NCI-H748 treated with DMSO at 0.1 percent for 48 hours (cell line): Measurements from ENCODE around the gene COL4A1.

Source experiments
- DNase-seq: peaks from one replicate; lab custom pipeline; 2025; lab: John Stamatoyannopoulos, UW

The COL4A1 gene

GRCh38 chr13:110257408-110257807 lies 49.5 kb downstream of the COL4A1 start:
- DNase-seq: no peak

DNA sequence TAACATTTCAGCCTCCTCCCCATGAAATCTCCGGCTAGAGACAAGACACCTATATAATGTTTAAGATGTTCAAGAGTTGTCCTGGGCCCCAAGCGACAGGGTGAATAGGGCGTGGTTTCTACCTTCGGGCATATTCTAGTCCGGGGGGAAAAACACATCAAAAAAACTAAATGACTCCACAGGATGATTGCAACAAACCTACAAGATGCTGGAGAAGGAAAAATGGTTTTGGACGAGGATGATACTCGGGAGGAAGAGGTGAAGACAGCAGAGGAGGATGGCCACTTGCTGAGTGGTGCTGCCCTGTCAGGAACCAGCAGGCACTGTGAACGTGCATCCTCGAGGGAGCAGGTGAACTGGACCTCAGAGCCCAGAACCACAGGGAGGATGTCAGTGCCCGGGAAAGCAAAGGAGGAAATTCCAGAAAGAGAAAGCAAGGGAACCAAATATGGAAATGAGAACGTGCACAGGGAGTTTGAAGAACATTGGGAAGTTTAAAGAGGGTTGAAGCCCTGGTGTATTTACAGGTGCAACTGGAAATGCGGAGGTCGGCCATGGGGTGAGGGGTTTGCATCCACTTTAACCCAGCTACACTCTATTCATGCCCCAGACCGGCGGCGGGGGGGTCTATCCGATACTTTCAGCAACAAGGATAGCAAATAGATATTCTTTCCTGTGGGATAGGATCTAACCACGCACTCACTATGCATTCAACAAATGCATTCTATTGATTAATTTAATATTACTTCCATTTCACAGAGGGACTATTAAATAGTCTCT lies 50.6 kb downstream of the COL4A1 start:
- no peak for DNase-seq

DNA sequence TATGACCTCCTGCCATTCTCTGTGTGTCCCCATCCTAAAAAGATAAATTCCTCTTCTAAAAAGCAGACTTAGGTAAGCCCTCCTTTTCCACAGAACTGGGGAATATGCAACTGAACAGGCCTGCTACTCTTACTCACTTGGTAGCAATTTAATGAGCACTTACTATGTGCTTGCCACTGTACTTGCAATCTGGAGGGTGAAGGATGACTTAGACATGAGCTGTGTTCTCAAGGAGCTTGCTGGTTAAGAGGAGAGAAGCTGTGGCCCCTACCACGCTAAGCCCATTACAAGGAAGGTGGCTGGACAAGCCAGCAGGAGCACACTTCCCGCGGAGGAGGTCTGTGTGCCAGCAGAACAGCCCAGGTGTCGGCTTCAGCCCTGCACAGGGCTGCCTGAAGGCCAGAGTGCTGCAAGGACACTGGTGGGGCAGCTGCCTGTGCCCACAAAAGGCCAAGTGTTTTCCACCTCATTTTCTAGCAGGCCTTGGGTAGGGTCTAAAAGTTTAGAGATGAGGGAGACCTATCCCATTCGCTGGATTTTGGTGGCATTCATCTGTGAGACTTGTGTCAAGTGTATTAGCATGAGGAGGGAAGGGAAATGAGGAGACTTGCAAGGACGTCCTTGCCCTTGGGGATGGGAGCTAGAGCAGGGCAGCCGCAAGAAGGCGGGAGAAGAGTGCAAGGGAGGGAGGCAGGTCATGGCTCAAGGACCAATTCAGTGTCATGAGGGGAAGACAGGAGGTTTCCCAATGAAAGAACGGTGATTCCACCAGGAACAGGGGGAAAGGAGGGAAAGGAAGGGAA lies 52.0 kb downstream of the COL4A1 start:
- no peak for DNase-seq

GRCh38 chr13:110254151-110254679 lies 52.7 kb downstream of the COL4A1 start:
- no peak for DNase-seq

- no peak for DNase-seq
These were observed 55.7 kb downstream of the COL4A1 start for GRCh38 chr13:110251193-110251819.

DNA sequence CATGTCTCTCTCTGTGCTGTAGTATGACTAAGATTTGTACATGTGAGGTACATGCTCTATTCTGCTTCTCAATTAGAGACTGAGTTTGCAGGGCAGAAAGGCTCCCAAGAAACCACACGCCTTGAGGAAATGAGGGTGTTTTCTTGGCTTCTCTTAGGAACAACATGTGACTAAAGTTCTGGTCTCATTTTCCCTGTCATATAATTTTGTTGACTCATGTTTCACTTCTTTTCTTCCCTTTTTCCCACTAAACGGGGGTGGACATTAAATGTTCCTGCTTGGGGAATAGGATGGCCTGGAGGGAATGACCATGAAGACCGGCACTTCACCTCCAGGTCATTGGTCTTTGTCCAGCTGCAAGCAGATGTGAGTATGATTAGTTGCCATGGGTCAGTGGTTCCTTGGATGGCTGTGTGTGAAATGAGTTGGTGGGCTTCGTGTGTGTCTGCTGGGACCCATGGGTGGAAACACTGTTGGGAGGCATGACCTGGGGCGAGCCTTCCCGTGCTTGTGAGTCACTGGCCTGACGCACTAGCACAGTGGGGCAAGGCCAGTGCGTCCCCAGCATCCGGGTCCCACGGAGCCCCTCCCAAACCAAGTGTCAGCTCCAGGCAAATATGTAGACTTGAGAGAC lies 56.6 kb downstream of the COL4A1 start:
- no peak for DNase-seq

GRCh38 chr13:110249326-110249725 lies 57.6 kb downstream of the COL4A1 start:
- no peak for DNase-seq

GRCh38 chr13:110248449-110249143 lies 58.4 kb downstream of the COL4A1 start:
- no peak for DNase-seq

DNA sequence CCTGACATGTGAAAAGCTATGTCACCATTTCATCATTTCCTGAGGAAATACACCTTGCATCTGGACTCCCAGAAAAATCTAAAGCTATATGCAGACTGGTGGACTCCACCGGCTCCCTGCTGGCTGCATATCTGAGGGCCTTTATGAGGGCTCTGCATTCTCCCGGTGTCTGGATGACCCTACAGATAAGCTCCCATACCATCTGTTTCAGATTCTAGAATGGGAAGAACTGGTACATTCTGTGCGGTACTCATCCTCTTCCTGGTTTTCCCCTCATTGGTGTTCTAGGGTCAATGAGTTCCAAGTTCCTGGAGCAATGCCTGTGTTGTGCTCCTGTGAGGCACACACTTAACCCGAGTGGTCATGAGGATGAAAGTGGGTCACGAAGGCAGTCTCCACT lies 60.4 kb downstream of the COL4A1 start:
- DNase-seq: no peak

DNA sequence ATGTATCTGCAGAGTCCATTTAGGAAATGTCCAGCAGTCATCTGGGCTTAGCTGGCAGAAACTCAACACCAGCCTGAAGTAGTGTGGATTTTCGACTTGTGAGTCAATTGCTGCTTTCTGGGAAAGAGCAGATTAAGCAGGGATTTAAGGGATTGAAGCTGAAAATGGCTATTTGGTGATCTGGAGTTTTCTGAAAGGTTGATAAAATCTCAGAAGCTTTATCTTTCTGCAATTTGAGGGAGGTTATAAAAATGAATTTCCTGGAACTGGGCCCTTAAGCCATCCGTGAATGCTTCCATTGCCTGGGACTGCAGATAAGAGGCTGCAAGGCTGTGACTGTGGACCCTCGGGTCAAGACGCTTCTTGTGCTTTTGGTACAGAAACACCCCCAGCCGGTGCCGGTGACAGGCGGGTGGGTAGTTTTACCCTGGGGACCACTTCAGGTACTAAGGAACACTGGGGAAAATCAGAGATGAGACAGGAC lies 61.5 kb downstream of the COL4A1 start:
- DNase-seq: no peak

GRCh38 chr13:110244976-110245375 lies 62.0 kb downstream of the COL4A1 start:
- no peak for DNase-seq

GRCh38 chr13:110244071-110244830 lies 62.7 kb downstream of the COL4A1 start:
- no peak for DNase-seq

DNA sequence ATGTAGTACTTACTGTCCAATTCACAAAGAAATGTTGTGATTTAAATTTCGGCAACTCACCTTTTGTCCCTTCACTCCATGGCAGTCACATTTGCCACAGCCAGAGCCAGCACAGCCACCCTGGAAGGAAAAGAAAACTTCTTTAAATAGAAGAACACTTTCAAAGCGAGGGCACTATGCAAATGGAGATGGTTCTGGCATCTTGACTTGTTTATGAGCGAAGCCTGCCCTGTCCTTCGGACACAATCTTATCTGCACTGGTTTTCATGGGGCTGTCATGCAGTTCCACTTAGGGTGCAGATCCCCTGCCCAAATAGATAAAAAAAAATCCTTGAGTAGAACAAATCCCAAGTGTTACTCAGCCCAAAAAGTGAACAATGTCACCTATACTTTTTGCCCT lies 64.3 kb downstream of the COL4A1 start:
- no peak for DNase-seq

- no peak for DNase-seq
These were observed 66.0 kb downstream of the COL4A1 start for GRCh38 chr13:110240943-110241342.

GRCh38 chr13:110240352-110240751 lies 66.6 kb downstream of the COL4A1 start:
- no peak for DNase-seq

GRCh38 chr13:110239280-110240125 lies 67.5 kb downstream of the COL4A1 start:
- DNase-seq: no peak

GRCh38 chr13:110238818-110239195 lies 68.2 kb downstream of the COL4A1 start:
- DNase-seq: no peak

DNA sequence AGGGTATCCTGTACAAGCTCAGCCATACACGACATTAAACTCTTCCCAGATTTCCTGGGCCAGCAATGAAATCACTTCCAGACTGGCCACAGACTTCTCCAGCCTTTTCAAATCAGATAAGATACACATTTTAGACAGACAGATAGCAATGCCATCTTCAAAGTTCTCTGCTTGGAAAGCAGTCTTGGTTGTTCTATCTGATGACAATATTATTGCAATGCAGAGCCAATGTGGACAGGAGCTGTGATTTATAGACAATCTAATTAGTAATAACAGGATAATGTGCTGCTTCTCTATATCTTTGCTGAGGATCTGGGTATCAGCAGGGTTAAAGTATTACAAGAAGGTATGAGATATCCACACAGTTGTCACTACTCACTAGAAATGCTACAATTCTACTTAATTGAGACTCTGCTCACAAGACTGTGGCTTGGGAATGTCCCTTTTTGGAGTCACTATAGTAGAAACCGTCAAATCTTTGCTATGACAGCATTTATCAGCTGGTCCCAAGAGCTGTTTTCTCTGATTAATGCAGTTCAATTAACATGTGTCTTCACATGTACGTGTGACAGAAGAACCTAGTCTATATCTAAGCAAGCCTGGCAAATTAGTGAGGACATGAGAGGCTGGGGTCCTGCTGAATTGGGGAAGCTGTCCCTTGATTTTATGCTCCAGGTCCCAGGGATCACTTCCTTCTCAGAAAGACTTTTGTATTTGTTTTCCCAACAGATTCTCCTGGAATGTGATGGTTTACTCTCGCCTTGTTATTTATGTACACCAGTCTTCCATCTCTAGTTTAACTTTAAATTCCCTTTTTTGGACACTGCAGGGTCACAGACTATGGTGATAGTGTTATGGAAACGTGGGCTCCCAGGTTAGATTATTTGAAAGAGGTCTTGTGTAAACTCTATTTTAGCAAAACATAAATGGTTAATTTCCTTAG lies 68.8 kb downstream of the COL4A1 start:
- DNase-seq: no peak

- DNase-seq: no peak
These were observed 70.1 kb downstream of the COL4A1 start for GRCh38 chr13:110236831-110237261.
